H1 (cell line): ENCODE measurements around the gene GBF1. TPM values are rescaled to one million over a fixed set of nuclear protein-coding genes. Genes with fewer than 3 reads are reported as not detected.

Experiments used
- CTCF ChIA-PET: fragments of 300-600 bp; sonication (Branson Sonifier 250); formaldehyde crosslinking; loops from one replicate; lab custom pipeline; 2021; ENCODE audit not compliant: partially characterized antibody; lab: Charles Lee
- POLR2A ChIA-PET: fragments of 300-600 bp; sonication (Branson Sonifier 250); formaldehyde crosslinking; loops from one replicate; lab custom pipeline; 2021; ENCODE audit warnings: inconsistent platforms; ENCODE audit not compliant: partially characterized antibody; lab: Charles Lee
- DNase-seq, 2 experiments: peaks; one replicate each; pipeline versions ENCODE4 v3.0.0 to v3.0.0-alpha.2; 2010 to 2022; ENCODE audit warnings: low spot score in 2 of 2, low read depth in 1 of 2, mixed read lengths in 1 of 2
- FAIRE-seq: peaks from 2 replicates; lab custom pipeline; 2011; peaks lifted over from hg19 to GRCh38; lab: Jason Lieb, UNC
- H2AFZ ChIP-seq: 2 replicates; pipeline ENCODE4 v1.8.1; 2012; ENCODE audit warnings: low read length, inconsistent platforms
- H2AK5ac ChIP-seq: 2 replicates; pipeline ENCODE4 v1.6.1; 2013; ENCODE audit warnings: low read depth, low read length
- H2BK120ac ChIP-seq: replicated peaks from 2 replicates; pipeline ENCODE3; 2013; ENCODE audit warnings: low read depth, low read length, inconsistent platforms
- H2BK12ac ChIP-seq: 2 replicates; pipeline ENCODE4 v1.6.1; 2013; ENCODE audit warnings: low read depth, low read length
- H2BK15ac ChIP-seq: 2 replicates; pipeline ENCODE4 v1.6.1; 2013; ENCODE audit warnings: low read length
- H2BK20ac ChIP-seq: 2 replicates; pipeline ENCODE4 v1.6.1; 2013; ENCODE audit warnings: low read length
- H2BK5ac ChIP-seq: 2 replicates; pipeline ENCODE4 v1.6.1; 2013; ENCODE audit warnings: low read depth, low read length
- H3K14ac ChIP-seq: 2 replicates; pipeline ENCODE4 v1.6.1; 2013; ENCODE audit warnings: inconsistent platforms; ENCODE audit not compliant: insufficient read length
- H3K18ac ChIP-seq: 2 replicates; pipeline ENCODE4 v1.6.1; 2013; ENCODE audit warnings: low read length; ENCODE audit errors: extremely low read depth
- H3K23ac ChIP-seq: 2 replicates; pipeline ENCODE4 v1.6.1; 2013; ENCODE audit warnings: inconsistent platforms; ENCODE audit not compliant: insufficient read length
- H3K23me2 ChIP-seq: 2 replicates; pipeline ENCODE4 v1.6.1; 2013; ENCODE audit warnings: low read depth, low read length
- H3K27ac ChIP-seq: 2 replicates; pipeline ENCODE4 v1.6.1; 2011; ENCODE audit warnings: low read depth, low read length, inconsistent platforms
- H3K27me3 ChIP-seq, 4 experiments: replicated peaks in 1 of 4; 1 replicate in 1 of 4; 2 replicates in 3 of 4; pipeline versions ENCODE4 v1.6.1 to v1.8.1; 2011 to 2013; ENCODE audit warnings: low read length in 3 of 4, mild to moderate bottlenecking in 3 of 4, inconsistent platforms in 2 of 4, mixed read lengths in 2 of 4, moderate library complexity in 1 of 4; ENCODE audit not compliant: control insufficient read depth in 3 of 4, insufficient read depth in 3 of 4; ENCODE audit errors: extremely low read depth in 1 of 4
- H3K36me3 ChIP-seq, 4 experiments: 2 replicates each; pipeline versions ENCODE4 v1.6.1 to v1.8.1; 2011 to 2013; ENCODE audit warnings: mild to moderate bottlenecking in 4 of 4, low read length in 3 of 4, moderate library complexity in 2 of 4, control low read depth in 1 of 4, inconsistent platforms in 1 of 4; ENCODE audit not compliant: insufficient read depth in 4 of 4, control insufficient read depth in 2 of 4
- H3K4ac ChIP-seq: replicated peaks from 2 replicates; pipeline ENCODE3; 2013; ENCODE audit warnings: low read length, low read depth, mixed read lengths, inconsistent platforms; ENCODE audit not compliant: insufficient read length
- H3K4me1 ChIP-seq, 4 experiments: replicated peaks in 1 of 4; 1 replicate in 1 of 4; 2 replicates in 3 of 4; pipeline versions ENCODE4 v1.6.1 to v1.8.1; 2011 to 2013; ENCODE audit warnings: low read length in 3 of 4, inconsistent platforms in 2 of 4, mixed read lengths in 1 of 4; ENCODE audit not compliant: insufficient read depth in 4 of 4, control insufficient read depth in 3 of 4
- H3K4me2 ChIP-seq, 2 experiments: 2 replicates each; pipeline versions ENCODE4 v1.6.1 to v1.8.1; 2011 to 2013; ENCODE audit warnings: low read depth in 2 of 2, low read length in 2 of 2, control low read depth in 1 of 2, inconsistent platforms in 1 of 2, mild to moderate bottlenecking in 1 of 2; ENCODE audit not compliant: insufficient read depth in 1 of 2
- H3K4me3 ChIP-seq, 4 experiments: fragments of 200-600, 300-600 bp in 1 of 4; sonication (generic), shearing (Covaris generic), sonication (Bioruptor Twin) in 1 of 4; 2 replicates each; pipeline versions ENCODE4 v1.5.1 to v1.8.1; 2011 to 2016; ENCODE audit warnings: low read length in 4 of 4, low read depth in 3 of 4, control low read depth in 2 of 4, inconsistent platforms in 2 of 4, mild to moderate bottlenecking in 2 of 4, mixed read lengths in 1 of 4, moderate library complexity in 1 of 4; ENCODE audit not compliant: insufficient read depth in 2 of 4; ENCODE audit errors: extremely low read depth in 1 of 4
- H3K56ac ChIP-seq: replicated peaks from 2 replicates; pipeline ENCODE3; 2013; ENCODE audit warnings: low read depth, mild to moderate bottlenecking, mixed read lengths, low read length, inconsistent platforms; ENCODE audit not compliant: insufficient read length
- H3K79me1 ChIP-seq: 2 replicates; pipeline ENCODE4 v1.6.1; 2013; ENCODE audit warnings: low read depth, low read length, control low read depth
- H3K79me2 ChIP-seq, 2 experiments: 2 replicates each; pipeline versions ENCODE4 v1.6.1 to v1.8.1; 2012 to 2013; ENCODE audit warnings: low read length in 2 of 2, mild to moderate bottlenecking in 2 of 2, inconsistent platforms in 1 of 2; ENCODE audit not compliant: insufficient read depth in 2 of 2, control insufficient read depth in 1 of 2
- H3K9ac ChIP-seq, 4 experiments: replicated peaks in 1 of 4; 1 replicate in 1 of 4; 2 replicates in 3 of 4; pipeline versions ENCODE4 v1.6.1 to v1.8.1; 2011 to 2013; ENCODE audit warnings: low read depth in 3 of 4, low read length in 3 of 4, control low read depth in 2 of 4, mild to moderate bottlenecking in 2 of 4, moderate library complexity in 2 of 4, inconsistent platforms in 1 of 4; ENCODE audit errors: extremely low read depth in 1 of 4
- H3K9me3 ChIP-seq, 2 experiments: 2 replicates each; pipeline versions ENCODE4 v1.6.1 to v1.8.1; 2012 to 2013; ENCODE audit warnings: mild to moderate bottlenecking in 2 of 2, moderate library complexity in 2 of 2, control low read depth in 1 of 2, inconsistent platforms in 1 of 2, low read depth in 1 of 2, low read length in 1 of 2, mixed read lengths in 1 of 2; ENCODE audit not compliant: insufficient read depth in 2 of 2
- H4K20me1 ChIP-seq, 2 experiments: replicated peaks in 1 of 2; 2 replicates each; pipeline versions ENCODE3 to v1.8.1; 2011 to 2013; ENCODE audit warnings: inconsistent platforms in 2 of 2, low read length in 2 of 2, mild to moderate bottlenecking in 1 of 2; ENCODE audit not compliant: insufficient read depth in 2 of 2, control insufficient read depth in 1 of 2
- H4K5ac ChIP-seq: 2 replicates; pipeline ENCODE4 v1.6.1; 2013; ENCODE audit warnings: low read length, low read depth, mixed read lengths, inconsistent platforms; ENCODE audit not compliant: insufficient read length
- H4K8ac ChIP-seq: 2 replicates; pipeline ENCODE4 v1.8.0; 2013; ENCODE audit warnings: mild to moderate bottlenecking, moderate library complexity, low read length, inconsistent platforms; ENCODE audit not compliant: insufficient read depth; ENCODE audit errors: extremely low read depth
- H4K91ac ChIP-seq: replicated peaks from 2 replicates; pipeline ENCODE3; 2013; ENCODE audit warnings: low read length, mixed read lengths, inconsistent platforms; ENCODE audit not compliant: insufficient read length
- BACH1 ChIP-seq: IDR thresholded peaks from 2 replicates; pipeline ENCODE4 v1.6.1; 2012; ENCODE audit warnings: low read length, improper control_type of control experiment
- RBBP5 ChIP-seq: IDR thresholded peaks from 2 replicates; pipeline ENCODE4 v1.7.1; 2012; ENCODE audit warnings: low read depth, mild to moderate bottlenecking, inconsistent platforms, low read length, moderate library complexity, borderline replicate concordance
- WGBS, 2 experiments: shearing (Covaris generic) in 1 of 2; methylation state at CpG; one replicate each; pipeline versions ENCODE4 v1.1.6 to v1.1.7; 2013 to 2015; ENCODE audit warnings: low lambda C conversion rate in 2 of 2, mixed read lengths in 2 of 2, inconsistent platforms in 1 of 2, low coverage in 1 of 2, missing lambda C conversion rate in 1 of 2; ENCODE audit not compliant: insufficient replicate concordance in 2 of 2, insufficient coverage in 1 of 2, insufficient read length in 1 of 2; ENCODE audit errors: extremely low coverage in 1 of 2, missing lambda C conversion rate in 1 of 2; 5-methylcytosine and 5-hydroxymethylcytosine counted together
- polyA plus RNA-seq, 7 experiments: library from polyadenylated mRNA; depleted of rRNA in 3 of 7; stranded (reverse) in 5 of 7; unstranded in 2 of 7; fragments of >200 nt in 5 of 7; fragments of 200-250 nt in 2 of 7; gene quantifications; 1 replicate in 5 of 7; 2 replicates in 1 of 7; 4 replicates in 1 of 7; pipeline versions ENCODE4 v1.2.1 to v1.2.3, GENCODE V29; 2011 to 2013; ENCODE audit warnings: missing spikeins in 2 of 7, mixed read lengths in 2 of 7
- total RNA-seq: library from RNA; stranded (reverse); fragmentation: NEBNext Ultra II Directional; extraction: Animal tissue kit (Norgen Biotek cat#: 25700); gene quantifications from 2 replicates; pipeline ENCODE4 v1.2.1, GENCODE V29; 2021

GBF1 gene
- total and polyA plus RNA-seq, 2 of the 8 experiments (the other 6 are each of a cell fraction or from before 2014, with no cell fraction given): 11.0 to 25.5 TPM

- Histone ChIP-seq H3K9me3 (no peaks in the 10 kb centered on the region), H2BK5ac (no peak overlapping the region), H2BK12ac (no peak overlapping the region), H3K4me2 (no peak overlapping the region), H3K56ac (no peak overlapping the region), H2BK120ac (no peak overlapping the region), H3K27ac (no peak overlapping the region), H3K4ac (no peak overlapping the region), H3K9ac (no peak overlapping the region), H4K5ac (no peak overlapping the region), H2BK15ac (no peak overlapping the region), H2AK5ac (no peak overlapping the region), H3K23me2 (no peaks in the 10 kb centered on the region), H3K4me1 (peaks cover 0 to 2% (median 0%) of the 10 kb centered on the region in 4 experiments; a peak in 2 of 7 replicates), H3K36me3 (no peaks in the 10 kb centered on the region), H3K79me1 (no peaks in the 10 kb centered on the region), H4K91ac (no peak overlapping the region), H2BK20ac (no peak overlapping the region), H3K14ac (no peak overlapping the region), H4K8ac (no peak overlapping the region), H3K79me2 (no peaks in the 10 kb centered on the region), H2AFZ (no peak overlapping the region), H4K20me1 (peaks cover 2 to 8% of the 10 kb centered on the region in 2 experiments), H3K23ac (no peak overlapping the region), H3K27me3 (no peaks in the 10 kb centered on the region), H3K4me3 (no peak overlapping the region), H3K18ac (no peak overlapping the region)
- DNase-seq: no peak
- 93% methylated on average over 4 of the region's 4 CpGs; no CpG with 5 or more reads in 1 of the 2 experiments for WGBS, 2 experiments
- no peak for FAIRE-seq
- TF ChIP-seq BACH1 (no peak), RBBP5 (no peak)
- ChIA-PET CTCF (interaction anchor here (1.5 to 3.8 kb wide), 5 partner anchors 14 to 95 kb away, joined by 3 to 33 read pairs (median 5); no protein-coding TSS in a partner anchor), POLR2A (no interaction called here)
Observed at GRCh38 chr10:102326031-102326430, 80.7 kb downstream of the GBF1 start.
